ENCODE results near the gene MYADM.
"Not testable (repeated sequence)": the region's sequence is repeated elsewhere in the genome, so short reads cannot be mapped to it uniquely, and the experiment has no call there.

The MYADM gene

GRCh38 chr19:53868892-53869804 lies 1.5 kb downstream of the MYADM start:
- peak; percentile 94 for DNase-seq (ENCODE audit: low read depth, low spot score)

- not testable (repeated sequence) for DNase-seq (ENCODE audit: low read depth, low spot score)
These were observed 2.3 kb downstream of the MYADM start for GRCh38 chr19:53869805-53870484.

- DNase-seq (ENCODE audit: low read depth, low spot score): peak; percentile 48
These were observed 2.8 kb downstream of the MYADM start for GRCh38 chr19:53870485-53870844.

GRCh38 chr19:53871454-53871853 lies 3.8 kb downstream of the MYADM start:
- DNase-seq (ENCODE audit: low read depth, low spot score): no peak

GRCh38 chr19:53872762-53873161 lies 5.1 kb downstream of the MYADM start:
- no peak for DNase-seq (ENCODE audit: low read depth, low spot score)

- DNase-seq (ENCODE audit: low read depth, low spot score): no peak
These were observed 6.3 kb downstream of the MYADM start for GRCh38 chr19:53873773-53874605.

GRCh38 chr19:53874606-53874990 lies 6.9 kb downstream of the MYADM start:
- no peak for DNase-seq (ENCODE audit: low read depth, low spot score)

- no peak for DNase-seq (ENCODE audit: low read depth, low spot score)
These were observed 8.1 kb downstream of the MYADM start for GRCh38 chr19:53875602-53876325.

- DNase-seq (ENCODE audit: low read depth, low spot score): no peak
These were observed 9.1 kb downstream of the MYADM start for GRCh38 chr19:53876651-53877224.

- DNase-seq (ENCODE audit: low read depth, low spot score): peak; percentile 58
These were observed 9.7 kb downstream of the MYADM start for GRCh38 chr19:53877361-53877766.

GRCh38 chr19:53878776-53879139 lies 11.1 kb downstream of the MYADM start:
- DNase-seq (ENCODE audit: low read depth, low spot score): no peak

GRCh38 chr19:53879140-53880081 lies 11.7 kb downstream of the MYADM start:
- peak; percentile 99 for DNase-seq (ENCODE audit: low read depth, low spot score)

- DNase-seq (ENCODE audit: low read depth, low spot score): no peak
These were observed 13.2 kb downstream of the MYADM start for GRCh38 chr19:53880711-53881481.

GRCh38 chr19:53881482-53882390 lies 14.1 kb downstream of the MYADM start, which contains the start of gene PRKCG:
PRKCG (plus strand) TSS chr19:53882197; CDS start chr19:53882495, 298 bp downstream.
- DNase-seq (ENCODE audit: low read depth, low spot score): peak; percentile 53

GRCh38 chr19:53882391-53883050 lies 14.8 kb downstream of the MYADM start:
- no peak for DNase-seq (ENCODE audit: low read depth, low spot score)

GRCh38 chr19:53883231-53883661 lies 15.6 kb downstream of the MYADM start:
- no peak for DNase-seq (ENCODE audit: low read depth, low spot score)

GRCh38 chr19:53883741-53884140 lies 16.1 kb downstream of the MYADM start:
- DNase-seq (ENCODE audit: low read depth, low spot score): no peak

Data from ELF-1 (cell line).